ENCODE data around the gene BST2.

The BST2 gene

DNA sequence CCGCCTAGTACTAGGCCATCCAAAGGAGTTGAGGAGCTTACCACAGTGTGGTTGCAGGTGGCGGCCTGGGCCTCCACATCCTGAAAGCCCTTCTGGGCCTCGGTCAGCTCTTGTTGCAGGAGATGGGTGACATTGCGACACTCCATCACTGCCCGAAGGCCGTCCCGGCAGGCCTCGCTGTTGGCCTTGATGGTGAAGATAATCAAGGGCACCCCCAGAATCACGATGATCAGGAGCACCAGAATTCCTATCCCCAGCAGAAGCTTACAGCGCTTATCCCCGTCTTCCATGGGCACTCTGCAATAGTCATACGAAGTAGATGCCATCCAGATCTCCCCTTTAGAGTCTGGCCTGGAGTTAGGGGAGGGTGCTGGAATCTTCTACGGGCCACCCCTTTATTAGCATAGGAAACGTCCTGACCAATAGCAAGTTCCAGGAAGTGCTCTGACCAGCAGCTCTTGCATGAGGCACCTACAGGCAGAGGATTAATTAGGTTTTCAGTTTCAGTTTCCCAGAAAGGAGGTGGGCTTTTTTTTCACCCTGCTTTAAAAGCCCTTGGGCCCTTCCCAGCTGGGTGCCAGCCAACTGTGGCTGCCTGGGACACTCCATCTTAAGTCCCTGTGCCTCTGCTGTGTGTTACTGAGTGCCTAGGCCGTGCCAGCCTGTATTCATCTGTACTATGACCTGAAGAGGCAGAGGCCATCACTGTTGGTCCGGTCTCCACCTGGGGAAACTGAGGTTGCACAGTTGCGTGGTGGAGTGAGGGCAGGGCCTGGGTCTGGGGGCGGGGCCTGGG lies at the start of gene BST2:
Gene BST2 (minus strand): TSS at position 381 of the 796 bp plus-strand sequence. CDS start 55 bp downstream, at position 326.
- no peak for DNase-seq

DNA sequence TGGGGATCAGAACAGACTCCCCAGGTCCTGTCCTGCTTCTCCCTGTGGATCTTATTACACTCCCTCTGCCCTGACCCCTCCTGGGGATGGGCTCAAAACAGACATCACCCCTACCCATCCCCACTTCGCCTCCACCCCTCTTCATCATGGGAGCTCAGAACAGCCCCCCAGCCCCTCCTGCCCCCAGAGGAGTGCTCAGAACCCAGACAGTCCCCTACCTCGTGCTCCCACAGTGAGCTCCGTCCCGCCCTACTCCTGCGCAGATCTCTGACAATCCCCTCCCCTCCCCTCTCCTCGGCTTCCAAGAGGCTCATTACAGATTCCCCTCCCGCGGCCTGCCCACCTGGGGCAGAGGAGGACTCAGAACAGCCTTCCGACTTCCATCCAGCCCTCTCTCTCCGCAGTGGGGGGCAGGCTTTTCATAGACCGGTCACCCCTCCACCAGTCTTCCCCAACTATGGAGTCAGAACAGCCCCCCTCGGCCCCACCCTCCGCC lies 49.2 kb upstream of the BST2 start:
- DNase-seq: no peak

DNA sequence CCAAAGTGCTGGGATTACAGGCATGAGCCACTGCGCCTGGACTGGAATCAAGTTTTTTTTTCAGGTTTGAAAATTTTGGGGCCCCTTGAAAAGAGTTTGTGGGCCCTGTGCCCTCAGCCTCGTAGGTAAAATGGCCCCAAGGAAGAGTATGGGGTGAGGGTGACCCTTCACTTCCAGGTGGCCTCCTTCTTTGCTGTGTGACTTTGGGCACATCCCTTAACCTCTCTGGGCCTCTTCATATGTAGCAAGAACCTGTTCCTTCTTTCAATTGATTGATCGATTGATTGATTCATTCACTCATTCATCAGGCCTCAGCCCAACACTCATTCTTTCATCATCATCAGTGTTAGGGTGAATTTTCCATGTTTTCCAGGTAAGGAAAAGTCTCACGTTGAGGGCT lies 46.4 kb upstream of the BST2 start:
- DNase-seq: no peak

GRCh38 chr19:17450264-17451075 lies 45.0 kb upstream of the BST2 start:
- DNase-seq: no peak

DNA sequence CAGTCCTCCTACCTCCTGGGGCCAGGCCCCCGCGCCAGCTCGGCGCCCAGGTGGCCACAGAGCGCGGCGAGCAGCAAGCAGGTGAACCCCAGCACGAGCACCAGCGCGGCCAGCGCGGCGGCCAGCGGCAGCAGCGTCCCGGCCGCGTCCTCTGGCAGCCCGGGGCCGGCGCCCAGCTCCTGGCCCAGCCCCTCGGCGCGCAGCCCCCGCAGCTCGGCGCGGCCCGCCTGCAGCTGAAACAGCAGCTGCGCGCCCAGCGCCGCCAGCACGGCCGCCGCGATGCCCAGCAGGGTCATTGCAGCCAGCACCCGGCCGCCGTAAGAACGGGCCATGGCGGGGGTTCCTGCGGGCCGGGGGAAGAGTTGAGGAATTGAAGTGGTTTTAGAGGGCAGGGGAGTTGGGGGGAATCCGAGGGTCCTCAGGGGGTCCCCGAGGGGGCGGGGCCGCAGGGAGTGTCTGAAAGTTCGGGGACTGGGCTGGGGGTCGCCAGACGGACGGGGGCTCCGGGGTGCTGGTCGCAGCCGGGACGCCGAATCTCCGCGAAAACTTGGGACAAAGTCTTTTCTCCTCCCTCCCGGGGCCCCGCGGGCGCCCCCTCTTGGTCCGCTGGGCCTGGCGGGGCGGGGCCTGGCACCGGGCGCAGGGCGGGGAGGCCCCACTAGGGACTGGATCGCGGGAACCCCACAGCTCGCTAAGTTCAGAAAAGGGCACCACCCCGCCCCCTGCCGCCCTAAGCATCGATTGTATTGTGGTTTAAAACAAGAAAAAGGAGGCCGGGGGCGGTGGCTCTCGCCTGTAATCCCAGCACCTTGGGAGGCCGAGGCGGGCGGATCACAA lies 42.9 kb upstream of the BST2 start, which contains the start of gene TMEM221:
Gene TMEM221 (minus strand): TSS at position 538 of the 837 bp plus-strand sequence. CDS start 206 bp downstream, at position 332.
- no peak for DNase-seq

GRCh38 chr19:17447704-17448130 lies 42.3 kb upstream of the BST2 start:
- DNase-seq: no peak

GRCh38 chr19:17445526-17446165 lies 40.2 kb upstream of the BST2 start:
- no peak for DNase-seq

DNA sequence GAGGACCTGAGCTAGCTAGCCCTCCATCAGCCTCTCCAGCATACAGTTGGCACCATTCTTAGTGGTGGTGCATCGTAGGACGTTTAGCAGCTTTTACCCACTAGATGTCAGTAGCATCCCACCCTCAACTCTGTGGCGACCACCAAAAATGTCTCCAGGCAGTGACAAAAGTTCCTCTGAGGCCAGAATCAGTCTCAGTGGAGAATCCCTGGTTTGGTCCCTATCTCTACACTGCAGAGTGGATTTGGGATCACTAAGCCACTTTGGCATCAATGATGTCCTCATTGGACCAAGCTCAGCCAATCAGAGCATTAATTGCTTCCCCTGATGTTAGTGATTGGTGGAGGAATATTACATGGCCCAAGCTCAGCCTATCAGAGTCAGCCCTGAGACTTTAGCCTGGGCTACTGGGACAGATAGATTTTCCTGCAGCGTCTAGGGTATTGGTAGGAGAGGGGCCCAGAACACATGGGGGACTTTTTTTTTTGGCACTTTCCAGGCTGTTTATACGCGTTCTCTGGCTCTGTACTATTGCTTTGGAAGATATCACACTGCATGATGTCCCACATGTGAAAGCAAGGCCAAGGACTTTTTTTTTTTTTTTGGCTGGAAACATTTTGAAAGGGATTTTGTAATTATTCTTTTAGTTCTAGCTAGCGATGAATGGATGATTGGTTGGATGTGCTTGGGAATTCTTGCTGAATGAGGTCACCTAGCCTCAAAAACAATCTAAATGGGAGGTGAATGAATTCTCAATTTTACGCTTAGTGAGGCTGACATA lies 36.0 kb upstream of the BST2 start:
- DNase-seq: no peak

GRCh38 chr19:17436874-17437267 lies 31.4 kb upstream of the BST2 start:
- no peak for DNase-seq

GRCh38 chr19:17436094-17436873 lies 30.9 kb upstream of the BST2 start:
- no peak for DNase-seq

GRCh38 chr19:17435218-17435617 lies 29.8 kb upstream of the BST2 start:
- no peak for DNase-seq

DNA sequence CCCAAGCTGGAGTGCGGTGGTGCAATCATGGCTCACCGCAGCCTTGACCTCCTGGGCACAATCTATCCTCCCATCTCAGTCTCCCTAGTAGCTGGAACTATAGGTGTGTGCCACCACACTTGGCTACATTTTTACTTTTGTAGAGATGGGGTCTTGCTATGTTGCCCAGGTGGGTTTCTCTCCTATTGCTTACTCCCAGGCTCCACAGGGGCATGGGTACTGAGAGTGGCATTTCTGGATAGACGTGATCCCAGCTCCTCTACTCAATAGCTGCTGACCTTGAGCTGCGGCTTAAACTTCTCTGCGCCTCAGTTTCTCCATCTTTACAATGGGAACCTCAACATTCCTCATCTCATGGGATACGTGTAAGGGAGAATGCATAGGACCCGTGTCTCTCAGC lies 26.0 kb upstream of the BST2 start:
- DNase-seq: no peak

DNA sequence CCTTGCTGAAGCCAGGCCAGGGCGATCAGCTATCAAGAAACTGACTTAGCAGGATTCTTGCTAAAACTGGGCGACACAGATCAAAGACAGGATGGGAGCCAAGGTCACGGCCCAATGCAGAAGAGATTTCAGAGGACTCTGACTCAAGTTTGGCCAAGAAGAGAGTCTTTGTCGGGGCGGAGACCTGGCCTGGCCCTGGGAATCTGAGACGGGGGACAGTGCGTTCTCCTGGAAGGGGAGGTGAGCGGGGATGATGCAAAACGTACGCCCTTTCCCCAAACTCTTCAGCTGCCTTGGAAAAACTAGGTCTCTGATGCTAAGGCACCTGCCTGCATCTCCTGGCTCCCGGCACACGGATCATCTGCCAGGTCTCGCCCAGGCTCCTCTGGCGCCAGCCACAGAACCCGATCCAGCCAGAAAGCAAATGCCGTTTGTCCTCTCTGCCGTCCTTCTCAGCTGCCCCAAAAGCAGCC lies 24.2 kb upstream of the BST2 start:
- no peak for DNase-seq

DNA sequence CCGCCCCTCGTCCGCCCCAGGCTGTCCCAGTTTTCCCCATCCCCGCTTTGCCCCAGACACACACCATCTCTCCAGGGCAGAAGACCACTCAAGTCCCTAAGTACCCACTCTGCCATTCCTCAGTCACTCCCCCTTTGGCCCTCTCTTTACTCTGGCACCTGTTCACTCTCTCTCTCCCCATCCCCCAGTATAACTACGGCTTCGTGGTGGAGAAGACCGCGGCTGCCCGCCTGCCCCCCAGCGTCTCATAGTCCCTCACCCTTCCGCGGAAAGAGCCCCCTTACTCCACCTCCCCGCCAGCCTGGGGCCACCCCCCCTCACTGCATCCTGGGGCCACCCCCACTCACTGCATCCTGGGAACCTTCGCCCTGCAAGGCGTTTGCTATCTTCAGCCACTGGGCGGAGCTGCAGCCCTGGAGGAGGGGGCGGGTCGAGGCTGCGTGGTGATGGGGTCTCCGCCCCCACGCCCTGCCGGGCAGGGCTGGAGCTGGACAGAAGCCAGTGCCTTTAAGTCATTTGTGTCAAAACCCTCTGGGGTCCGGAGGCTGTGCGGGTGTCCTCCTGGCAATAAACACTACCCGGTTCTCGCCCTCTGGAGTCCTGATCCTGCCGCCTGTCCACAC lies 19.4 kb upstream of the BST2 start:
- no peak for DNase-seq

- DNase-seq: no peak
Observed at GRCh38 chr19:17423429-17424208, 18.2 kb upstream of the BST2 start.

GRCh38 chr19:17421942-17422341 lies 16.5 kb upstream of the BST2 start:
- DNase-seq: no peak

DNA sequence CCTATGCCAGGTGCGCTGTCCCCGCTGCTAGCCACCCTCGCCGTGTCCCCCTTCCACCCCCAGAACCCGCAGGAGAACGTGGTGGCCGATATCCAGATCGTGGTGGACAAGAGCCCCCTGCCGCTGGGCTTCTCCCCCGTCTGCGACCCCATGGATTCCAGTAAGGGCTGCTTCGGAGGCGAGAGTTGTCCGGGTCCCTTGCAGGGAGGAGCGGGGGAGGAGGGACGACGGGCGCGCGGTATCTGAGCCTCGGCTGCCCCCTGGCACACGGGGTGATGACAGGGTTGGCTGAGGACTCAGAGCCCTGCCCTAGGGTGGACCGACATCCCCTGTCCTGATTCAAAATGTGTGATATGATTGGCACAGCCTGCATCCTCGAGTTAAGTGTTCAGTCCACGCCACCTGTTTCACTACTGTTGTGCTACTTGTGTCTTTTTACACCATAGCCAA lies 15.1 kb upstream of the BST2 start:
- no peak for DNase-seq

DNA sequence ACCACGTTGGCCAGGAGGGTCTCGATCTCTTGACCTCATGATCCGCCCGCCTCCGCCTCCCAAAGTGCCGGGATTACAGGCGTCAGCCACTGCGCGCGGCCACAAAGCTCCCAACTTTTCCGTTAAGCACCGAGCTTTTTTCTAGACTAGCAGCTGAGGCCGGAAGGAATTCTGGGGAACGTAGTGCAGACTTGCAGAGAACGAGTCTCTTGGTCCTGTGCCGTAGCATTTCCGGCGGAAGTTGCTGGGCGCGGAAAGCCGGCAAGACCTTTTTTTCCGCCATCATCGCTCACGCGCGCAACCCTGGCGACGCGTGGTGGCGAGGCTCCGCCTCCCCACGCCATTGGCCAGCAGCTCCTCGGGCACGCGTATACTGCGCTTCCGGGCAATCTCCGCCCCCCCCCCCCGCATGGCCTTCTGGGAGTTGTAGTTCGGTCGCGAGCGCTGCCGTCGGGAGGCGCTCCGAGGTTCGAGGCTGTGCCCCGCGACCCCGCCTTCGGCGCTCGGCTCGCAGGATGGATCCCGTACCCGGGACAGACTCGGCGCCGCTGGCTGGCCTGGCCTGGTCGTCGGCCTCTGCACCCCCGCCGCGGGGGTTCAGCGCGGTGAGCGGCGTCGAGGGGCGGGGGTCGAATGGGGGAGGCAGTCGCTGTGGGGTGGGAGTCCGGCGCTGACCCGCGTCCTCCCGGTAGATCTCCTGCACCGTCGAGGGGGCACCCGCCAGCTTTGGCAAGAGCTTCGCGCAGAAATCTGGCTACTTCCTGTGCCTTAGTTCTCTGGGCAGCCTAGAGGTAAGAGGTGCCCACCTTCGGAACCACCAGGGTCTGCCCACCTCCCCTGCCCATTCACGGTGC lies 14.4 kb upstream of the BST2 start, which contains the start of gene MVB12A:
Gene MVB12A (plus strand): TSS at position 427 of the 854 bp plus-strand sequence. CDS start 89 bp downstream, at position 516.
- peak; percentile 98 for DNase-seq
